ENCODE results near the gene EFNB2.

The EFNB2 gene

GRCh38 chr13:106523576-106523975 lies 11.9 kb downstream of the EFNB2 start:
- DNase-seq: no peak

- no peak for DNase-seq
Observed at GRCh38 chr13:106522898-106523525, 12.4 kb downstream of the EFNB2 start.

GRCh38 chr13:106522112-106522705 lies 13.3 kb downstream of the EFNB2 start:
- DNase-seq: no peak

- DNase-seq: no peak
Observed at GRCh38 chr13:106521095-106521799, 14.2 kb downstream of the EFNB2 start.

GRCh38 chr13:106520251-106521054 lies 15.0 kb downstream of the EFNB2 start:
- no peak for DNase-seq

GRCh38 chr13:106518512-106518911 lies 16.9 kb downstream of the EFNB2 start:
- no peak for DNase-seq

GRCh38 chr13:106517109-106517847 lies 18.2 kb downstream of the EFNB2 start:
- no peak for DNase-seq

DNA sequence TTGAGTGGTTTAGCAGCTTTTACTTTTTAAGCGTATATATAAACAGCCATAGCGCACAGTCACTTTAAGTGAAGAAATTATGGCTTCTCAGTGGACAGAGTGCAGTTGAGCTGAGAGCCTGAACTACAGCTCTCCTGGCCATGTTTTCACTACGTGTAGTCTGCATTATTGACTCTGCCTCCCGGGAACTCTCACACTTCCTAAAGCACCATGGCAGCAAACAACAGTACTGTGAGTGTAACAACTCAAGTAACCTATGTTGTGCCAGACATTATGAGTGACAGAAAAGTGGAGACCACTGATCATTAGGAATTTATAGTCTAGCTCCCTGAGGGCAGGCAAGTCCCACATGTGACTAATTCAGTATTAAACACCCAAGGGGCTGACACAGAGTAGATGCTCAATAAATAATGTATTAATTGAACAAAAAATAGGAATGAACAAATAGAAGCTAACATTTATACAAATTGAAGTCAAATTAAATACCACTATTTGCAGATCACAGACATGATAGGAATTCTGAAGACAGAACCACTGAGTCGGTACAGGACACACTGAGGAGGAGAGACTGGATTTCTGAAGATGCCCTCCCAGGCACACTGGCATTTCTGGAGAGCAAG lies 19.7 kb downstream of the EFNB2 start:
- DNase-seq: no peak

DNA sequence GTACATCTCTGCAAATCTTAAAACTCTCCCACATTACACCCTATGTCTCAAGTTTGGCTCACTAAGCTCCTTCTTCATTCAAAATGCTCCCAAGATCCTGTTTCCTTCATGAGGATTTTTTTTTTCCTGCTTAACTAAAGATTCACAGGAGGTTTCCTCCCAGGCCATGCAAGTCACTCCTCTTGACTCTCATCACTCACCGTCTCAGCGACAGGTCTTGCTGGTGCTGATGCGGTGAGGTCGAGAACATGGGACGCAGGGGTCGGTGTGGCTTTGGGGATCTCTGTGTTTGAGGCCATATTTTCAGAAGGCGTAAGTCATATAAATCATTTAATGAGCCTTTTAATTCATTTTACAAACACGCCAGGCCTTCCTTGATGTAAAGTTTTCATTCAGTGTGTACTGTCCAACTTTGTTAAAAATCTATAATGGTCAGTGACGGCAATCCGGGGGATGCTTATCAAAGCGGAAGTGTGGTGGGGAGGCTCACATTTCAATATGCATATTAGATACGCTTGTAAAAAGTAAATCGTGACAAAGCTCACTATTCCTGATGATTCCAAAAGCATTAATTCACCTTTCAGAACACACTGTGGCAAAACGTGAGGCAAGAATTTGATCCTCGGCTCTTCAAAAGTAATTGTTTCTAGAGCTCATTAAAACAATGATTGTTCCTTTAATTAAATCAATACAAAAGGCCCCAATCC lies 20.4 kb downstream of the EFNB2 start:
- no peak for DNase-seq

GRCh38 chr13:106513025-106513983 lies 22.2 kb downstream of the EFNB2 start:
- DNase-seq: no peak

GRCh38 chr13:106507560-106508274 lies 27.7 kb downstream of the EFNB2 start:
- peak; percentile 43 for DNase-seq

DNA sequence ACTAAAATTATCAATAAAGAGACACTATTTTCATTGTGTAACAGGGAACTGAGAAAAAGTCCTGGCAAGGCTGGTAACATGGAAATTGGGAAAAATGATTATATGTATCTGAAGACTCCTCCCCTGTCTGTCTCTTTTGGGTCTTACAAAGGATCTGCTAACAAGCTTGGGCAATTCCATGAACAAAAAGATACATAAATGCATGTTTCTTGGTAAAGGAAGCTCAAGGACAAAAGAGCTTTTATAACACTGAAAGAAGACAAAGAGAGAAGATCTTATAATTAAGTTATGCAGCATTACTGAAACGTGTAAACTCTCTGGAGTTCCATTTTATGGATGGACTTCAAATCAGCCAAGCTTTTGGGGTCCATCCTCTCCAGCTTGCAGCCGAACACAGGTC lies 29.2 kb downstream of the EFNB2 start:
- no peak for DNase-seq

- no peak for DNase-seq
Observed at GRCh38 chr13:106505732-106506131, 29.7 kb downstream of the EFNB2 start.

DNA sequence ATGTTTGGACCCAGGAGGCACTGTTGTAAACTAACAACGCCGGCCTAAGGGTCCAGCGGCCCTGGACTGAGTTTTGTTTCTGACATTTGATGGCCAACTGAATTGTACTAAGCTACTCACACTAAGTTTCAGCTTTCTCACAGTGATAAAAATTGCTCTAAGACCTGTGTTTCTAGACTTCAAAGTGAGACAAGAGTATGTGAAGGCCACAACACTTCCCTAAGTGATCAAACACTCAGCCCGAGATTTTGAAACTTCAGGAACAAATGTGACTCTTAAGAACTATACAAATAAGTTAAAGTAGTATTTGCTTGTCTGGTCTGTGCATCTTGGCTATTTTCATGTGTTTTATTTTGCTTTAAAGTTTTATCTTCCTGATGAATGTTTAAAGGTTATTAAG lies 30.2 kb downstream of the EFNB2 start:
- no peak for DNase-seq

DNA sequence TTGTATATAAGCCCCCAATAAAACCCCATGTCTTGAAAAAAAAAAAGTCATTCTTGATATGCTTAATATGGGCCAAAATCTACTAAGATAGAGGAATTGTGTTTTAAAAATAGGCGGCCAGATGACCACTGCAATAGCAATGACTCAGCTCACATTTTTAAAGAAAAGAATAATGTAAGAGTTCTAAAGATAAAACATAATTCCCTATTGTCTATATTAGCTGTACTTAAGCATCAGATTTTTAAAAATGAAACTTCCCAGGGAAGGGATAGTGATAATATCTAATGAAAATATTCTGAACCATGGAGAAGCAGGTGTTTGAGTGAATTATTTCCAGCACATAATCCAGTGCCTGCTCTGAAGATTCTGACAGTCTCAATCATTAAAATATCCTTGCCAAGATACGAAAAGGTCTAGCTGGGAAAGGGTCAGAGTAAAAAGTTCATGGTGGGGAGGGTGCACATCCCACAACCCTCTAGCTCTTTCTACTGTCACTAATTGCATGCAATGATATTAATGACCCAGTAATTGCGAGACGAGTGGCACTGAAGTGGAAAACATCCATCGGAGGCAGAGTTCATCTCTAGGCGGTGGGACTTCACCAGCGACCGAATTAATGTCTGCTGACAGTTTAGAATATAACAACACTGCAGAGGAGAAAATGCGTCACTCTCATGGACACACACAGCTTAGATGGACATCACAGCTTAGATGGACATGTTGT lies 31.6 kb downstream of the EFNB2 start:
- no peak for DNase-seq

- no peak for DNase-seq
Observed at GRCh38 chr13:106503272-106503671, 32.2 kb downstream of the EFNB2 start.

- no peak for DNase-seq
Observed at GRCh38 chr13:106500445-106500844, 35.0 kb downstream of the EFNB2 start.

- DNase-seq: peak; percentile 13
Observed at GRCh38 chr13:106499896-106500295, 35.6 kb downstream of the EFNB2 start.

DNA sequence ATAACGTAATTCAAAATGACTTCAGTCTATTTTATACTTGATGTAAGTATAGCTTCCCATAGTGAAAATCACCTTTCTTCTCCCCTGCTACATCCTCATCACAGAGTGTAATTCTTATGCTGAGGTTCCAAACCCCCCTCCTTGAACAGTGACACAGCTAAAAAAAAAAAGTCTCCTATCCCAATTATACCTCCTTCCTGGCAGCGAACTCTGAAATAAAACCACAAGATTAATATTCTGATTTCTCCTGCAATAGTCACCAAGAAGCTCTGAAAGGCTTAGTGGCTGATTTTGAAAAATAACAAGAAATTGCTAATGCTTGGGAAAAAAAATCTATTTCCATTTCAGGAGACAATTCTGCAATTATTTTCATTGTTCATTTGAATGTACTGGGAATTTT lies 36.3 kb downstream of the EFNB2 start:
- DNase-seq: no peak
